Activated CD8-positive, alpha-beta memory T cell treated with anti-CD3 and anti-CD28 coated beads for 4 hours (primary cell): ENCODE data around the gene OTULIN.

Source experiments
- DNase-seq, 2 donors: peaks; one replicate each; pipeline ENCODE4 v3.0.0-alpha.2; 2020; ENCODE audit warnings: low read depth in 2 of 2

Gene OTULIN

DNA sequence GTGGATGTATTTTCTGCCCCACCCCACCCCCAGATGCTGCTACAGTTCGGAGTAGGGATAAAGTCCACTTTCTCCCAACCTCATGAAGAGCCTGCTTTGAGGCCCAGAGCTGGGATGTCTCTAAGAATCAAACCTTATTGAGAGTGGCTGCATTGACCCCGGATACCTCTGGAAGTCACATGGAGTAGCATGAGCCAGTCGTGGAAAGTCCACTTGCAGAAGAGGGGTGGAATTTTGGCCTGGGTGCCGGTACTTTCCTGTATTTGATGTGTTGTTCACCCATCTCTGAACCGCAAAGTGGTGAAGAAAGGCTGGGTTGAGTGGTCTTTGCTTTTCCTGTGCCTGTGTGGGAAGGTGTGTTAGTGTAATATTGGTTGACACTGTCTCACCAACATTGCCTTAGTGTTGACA, 3.7 kb downstream of the OTULIN start:
- peak; percentile 30 to 38 for DNase-seq

DNA sequence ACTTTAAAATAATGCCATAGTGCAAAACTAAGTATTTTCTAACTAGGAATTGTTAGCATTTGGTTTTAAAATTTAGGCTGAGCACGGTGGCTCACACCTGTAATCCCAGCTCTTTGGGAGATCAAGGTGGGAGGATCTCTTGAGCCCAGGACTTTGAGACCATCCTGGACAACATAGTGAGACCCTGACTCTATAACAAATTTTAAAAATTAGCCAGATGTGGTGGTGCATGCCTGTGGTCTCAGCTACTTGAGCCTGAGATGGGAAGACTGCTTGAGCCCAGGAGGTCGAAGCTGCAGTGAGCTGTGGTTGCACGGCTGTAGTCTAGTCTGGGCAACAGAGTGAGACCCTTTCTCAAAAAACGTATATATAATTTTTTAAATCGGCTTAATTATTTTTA, 4.9 kb downstream of the OTULIN start:
- no peak for DNase-seq

DNA sequence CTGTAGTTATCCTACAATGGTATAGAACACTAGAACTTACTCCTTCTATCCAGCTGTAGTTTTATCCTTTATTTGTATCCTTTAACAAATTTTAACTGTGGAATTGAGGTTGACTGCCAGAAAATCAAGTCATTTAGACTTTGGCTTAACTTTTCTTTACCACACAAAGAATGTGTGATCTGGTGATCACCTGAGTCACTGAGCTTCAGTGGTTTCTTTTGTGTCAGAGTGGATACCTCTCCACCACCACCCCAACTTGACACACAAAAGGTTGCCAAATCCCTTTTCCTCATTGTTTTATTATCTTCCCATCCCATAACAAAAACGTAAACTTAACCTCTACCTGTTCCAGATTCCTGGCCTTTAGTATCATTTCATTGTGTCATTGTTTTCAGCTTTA, 5.5 kb downstream of the OTULIN start:
- DNase-seq: no peak

DNA sequence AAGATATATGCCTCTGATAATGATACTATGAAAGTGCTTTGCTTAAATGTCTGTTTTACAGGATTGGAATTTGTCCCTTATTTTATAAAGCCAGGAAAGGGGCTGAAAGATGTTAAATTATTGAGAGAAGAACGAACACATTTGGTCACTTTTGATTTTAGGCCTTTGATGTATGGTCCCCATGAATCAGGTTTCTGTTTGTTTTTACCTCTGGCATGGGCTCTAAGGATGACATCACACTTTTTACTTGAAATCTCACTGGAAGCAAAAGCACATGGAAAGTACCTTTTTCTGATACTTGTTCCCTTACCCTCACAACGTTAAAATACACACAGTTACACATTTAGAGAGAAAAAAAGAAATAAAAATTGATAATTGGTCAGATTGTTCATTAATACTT, 6.9 kb downstream of the OTULIN start:
- DNase-seq: no peak

DNA sequence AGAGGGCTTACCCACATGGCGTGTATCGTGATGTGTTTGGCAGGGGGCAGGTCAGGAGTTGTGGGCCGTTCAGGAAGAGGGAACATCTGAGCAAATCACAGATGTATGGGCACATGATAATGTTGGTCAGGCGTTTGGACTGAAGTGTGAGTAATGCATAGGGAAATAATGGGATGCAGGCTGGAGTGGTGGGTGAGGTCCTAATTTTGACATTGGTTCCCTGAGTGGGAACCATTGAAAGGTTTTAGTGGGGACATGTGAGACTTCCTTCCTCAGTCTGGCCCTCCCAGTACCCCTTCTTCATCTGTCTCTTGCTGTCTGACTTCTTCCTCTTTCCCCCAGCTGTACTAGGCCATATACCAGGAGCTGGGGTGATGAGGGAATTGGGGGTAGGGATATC, 7.6 kb downstream of the OTULIN start:
- no peak for DNase-seq

DNA sequence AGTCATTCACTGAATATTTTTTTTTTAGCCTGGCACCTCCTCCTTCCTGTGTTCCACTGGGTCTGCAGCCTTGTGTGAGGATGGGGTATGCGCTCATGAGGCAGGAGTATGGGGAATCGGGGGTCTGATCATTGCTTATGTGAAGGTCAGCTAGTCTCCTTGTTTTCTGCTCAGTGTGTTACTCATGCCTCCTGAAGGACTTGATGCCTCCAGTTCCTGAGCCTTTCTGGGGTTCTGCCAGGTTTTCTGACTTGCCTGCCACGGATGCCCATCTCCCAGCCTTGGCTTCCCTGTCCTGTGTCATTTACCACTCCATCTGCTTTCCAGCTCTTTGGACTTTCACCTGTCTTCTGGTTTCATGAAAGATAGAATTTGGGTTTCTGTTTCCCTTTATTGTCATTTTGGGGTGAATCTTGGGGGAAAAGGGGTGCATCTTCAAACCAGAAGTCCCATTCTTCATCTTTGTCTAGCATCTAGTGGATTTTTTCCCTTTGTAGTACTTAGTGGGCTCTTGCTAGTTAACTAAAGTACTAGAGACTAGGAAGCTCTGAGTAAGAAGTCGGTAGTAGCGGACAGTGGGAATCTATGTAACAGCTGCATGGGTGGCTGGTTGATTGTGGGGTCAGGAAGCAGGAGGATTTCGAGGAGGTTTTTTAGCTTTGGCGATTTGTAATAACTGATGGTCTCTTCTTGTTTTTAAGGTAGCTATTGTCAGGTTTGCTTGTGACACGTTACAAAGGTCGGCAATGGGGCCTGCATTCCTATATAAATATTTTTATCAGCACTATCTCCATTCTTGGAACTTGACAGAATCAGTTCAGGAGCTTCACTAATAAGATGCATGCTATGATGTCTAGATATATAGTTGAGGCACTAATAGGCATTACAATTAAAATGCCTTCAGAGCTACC, 8.2 kb downstream of the OTULIN start:
- DNase-seq: no peak

DNA sequence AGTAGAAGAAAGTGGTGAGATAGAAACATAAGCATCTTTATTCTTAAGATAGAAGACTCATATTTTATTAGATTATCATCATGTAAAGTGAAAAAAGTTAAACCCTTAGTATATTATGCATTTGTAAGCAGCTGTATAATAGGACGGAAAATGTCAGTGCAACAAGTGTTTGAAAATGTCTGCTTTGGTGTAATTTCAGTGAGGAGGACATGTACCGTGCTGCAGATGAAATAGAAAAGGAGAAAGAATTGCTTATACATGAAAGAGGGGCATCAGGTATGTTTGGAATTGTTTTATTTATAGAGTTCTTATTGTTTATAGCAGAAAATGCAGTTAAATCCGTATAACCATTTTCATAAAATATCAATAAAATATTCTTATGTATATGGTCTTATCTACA, 8.9 kb downstream of the OTULIN start:
- DNase-seq: no peak

DNA sequence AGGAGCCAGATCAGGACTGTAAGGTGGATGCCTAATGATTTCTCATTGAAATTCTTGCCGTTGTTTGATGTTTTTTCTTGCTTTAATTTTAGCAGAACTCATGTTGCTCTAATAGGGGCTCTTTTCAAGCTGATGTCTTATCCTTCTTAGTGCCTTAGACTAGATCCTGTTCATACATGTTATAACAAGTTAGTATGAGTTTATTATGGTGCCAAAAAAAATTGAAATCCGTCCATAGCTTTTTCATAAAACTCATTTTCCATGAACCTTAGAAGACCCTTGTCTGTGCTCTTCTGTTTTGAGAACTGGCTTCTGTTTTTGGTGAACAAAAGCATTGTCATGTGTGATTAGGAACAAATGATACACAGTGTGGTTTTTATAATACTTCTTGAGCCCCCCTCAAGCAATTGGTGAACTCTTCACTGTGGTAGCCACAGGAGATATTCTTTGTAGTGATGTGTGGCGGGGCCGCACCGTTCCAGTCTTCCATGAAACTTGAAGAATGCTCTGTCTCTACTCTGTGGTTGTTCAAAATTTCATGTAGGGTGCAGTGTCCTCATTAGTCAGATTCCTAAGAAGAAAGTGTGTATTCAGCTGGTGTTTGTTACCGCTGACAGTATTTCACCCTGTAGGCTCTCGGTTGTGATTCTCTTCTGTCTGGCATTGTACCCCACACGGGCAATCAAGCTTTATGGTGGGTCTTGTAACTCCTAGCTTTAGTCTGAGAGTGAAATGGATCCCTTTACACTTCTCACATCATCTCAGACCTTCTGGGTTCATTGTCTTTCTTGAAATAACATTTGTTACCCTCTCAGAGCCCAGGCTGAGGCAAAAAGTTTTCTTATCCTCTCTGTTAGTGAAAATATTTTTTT, 10.7 kb downstream of the OTULIN start:
- no peak for DNase-seq

DNA sequence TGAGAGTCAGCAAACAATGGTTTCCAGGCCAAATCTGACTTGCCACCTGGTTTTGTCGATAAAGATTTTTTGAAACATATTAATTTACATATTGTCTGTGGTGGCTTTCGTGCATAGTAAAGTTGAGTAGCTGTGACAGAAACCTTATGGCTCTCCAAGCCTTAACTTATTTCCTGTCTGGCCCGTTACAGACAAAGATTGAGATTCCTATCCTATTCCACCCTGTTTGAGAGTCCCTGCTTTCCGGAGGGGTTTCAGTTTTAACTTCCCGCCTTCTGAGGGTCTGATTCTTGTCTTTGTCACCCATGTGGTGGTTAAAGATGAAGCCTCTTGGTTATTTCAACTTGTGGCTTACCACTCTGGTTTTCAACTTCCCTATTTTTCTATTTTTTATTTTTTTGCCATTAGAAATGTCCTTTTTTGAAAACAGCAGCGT, 11.4 kb downstream of the OTULIN start:
- DNase-seq: no peak

DNA sequence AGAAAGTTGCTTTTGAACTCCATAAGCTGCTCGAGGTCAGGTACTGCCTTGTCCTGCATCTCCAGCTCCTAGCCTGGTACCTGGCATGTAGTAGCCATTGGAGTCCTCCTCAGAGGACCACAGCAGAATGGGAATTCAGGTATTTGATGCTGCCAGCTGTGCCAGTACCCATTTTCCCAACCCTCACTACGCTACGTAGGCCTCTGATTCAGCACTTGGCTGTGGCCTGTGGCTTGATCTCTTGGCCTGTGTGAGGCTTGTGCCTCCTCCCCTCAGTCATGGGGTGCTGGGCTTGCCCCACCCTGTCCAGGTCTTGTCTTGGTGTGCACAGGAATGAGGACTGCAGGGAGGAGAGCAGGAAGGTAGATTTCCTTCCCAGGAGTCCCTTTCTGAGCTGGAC, 11.8 kb downstream of the OTULIN start:
- no peak for DNase-seq

DNA sequence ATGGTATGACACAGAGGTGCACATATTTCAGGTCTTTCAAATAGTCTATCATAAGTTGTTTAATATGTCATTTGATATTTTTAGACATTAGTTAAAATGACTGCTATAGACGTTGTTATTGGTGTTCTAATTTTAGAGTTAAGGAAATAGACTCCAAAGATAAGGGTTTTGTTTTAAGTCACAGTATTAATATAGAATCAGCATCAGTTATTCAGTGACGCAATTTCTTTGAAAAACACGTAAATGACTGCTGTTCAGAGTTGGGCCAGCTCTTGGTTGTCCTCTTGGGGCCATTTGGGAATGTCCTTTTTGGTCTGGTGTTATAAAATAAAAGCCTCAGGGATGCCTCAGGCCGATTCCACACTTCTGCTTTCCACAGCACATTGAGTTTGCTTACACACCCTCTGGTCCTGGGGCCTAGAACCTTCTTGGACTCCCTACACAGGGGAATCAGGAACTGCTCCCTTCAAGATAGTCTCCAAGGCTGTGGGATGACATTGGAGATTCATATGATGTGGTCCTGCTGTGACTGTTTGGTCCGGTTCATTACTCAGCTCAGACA, 14.3 kb downstream of the OTULIN start:
- DNase-seq: no peak

DNA sequence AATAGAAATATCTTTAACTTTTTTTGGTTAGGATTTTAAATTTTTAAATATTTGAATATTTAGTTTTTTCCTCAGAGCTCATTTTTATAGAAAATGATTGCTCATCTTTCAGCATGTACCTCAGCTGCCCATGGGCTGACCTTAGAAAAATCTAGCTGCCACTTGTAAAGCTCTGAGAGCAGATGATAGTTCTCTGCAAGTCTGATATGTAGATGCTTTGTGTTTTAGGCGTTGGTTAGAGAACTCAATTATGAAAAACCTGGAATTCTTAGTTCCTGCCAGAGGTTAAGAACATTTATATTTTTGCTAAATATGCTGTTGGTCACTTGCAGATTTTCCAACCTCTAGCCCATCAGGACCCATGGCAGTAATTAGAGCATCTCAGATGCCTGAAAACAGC, 15.1 kb downstream of the OTULIN start:
- DNase-seq: no peak

DNA sequence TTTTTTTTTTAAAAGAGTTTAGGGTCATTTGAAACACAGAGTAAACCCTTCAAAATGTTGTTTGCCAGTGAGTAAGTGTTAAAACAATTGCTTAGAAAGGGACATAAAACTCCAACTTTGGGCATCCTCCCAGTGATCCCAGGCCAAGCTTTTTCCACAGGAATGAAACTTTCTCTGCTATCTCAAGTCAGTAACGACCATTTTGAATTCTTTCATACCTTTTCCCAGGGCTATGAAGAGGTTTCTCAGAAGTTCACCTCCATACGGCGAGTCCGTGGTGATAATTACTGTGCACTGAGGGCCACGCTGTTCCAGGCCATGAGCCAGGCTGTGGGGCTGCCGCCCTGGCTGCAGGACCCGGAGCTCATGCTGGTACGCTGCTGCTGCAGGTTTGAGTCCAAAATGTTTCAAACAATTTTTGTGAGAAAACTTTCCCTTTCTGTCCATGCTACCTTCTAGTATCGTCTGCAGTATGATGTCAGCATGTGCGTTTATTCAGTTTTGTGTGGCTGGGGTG, 16.8 kb downstream of the OTULIN start:
- DNase-seq: no peak

DNA sequence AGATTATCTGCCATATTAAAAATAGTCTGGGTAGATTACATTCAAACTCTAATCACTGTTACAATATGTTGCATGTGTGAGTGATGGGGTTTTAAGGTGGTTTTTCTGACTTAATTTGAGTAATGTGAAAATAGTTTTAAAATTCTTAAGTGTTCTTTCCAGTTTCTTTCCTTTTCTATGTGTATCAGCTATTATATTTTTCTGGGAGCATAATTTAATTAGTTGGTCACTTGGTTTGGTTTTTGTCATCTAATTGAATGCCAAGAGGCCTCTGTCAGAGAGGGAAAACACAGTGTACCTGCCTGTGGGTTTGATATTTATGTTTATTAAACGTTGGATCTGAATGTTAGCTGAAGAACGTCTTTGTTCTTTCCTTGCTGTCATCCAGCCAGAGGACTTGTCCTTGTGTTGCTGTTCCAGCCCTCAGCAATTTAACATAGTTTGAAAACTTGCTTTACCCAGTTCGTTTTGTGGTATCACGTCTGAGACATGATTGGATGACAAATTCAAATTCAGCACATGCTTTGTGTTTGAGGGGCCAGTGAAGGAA, 19.5 kb downstream of the OTULIN start:
- no peak for DNase-seq

DNA sequence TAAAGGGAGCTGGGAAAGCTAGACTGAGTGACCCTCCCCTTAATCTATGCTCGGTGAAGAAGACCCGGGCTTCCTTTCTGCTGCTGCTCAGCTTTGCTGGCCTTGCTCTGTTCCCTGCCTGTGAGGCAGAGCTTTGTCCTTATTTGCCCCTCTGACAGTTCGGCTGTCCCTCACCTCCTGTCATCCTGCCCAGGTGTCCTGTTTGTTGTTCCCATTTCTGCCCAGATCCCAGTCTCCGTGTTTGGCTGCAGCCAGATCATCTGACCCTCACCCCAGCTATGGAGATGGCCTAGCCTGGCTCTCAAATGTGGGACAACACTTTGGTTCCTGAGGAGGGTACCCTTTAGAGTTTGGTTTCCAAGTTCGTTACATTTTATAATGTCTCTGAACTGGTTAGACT, 20.2 kb downstream of the OTULIN start:
- no peak for DNase-seq

DNA sequence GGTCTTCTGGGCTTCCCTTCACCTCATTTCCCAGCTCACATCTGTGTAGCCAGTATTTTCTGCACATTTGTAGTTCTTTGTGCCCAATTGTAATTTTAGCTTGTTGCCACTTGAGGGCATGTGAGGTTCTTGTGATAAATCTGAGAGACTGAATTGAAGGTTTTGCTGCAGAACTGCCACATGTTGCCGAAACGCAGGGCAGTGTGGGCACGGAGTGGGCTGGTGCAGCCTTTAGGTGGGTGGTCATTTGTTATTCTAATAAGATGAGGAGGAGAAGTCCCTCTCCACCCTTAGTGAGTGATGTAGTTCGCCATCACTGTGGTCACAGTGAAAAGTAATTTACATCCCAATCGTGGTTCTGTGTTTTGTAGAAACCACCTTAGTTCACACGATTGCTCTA, 21.2 kb downstream of the OTULIN start:
- peak in 1 of 2 donors; percentile 30 for DNase-seq

DNA sequence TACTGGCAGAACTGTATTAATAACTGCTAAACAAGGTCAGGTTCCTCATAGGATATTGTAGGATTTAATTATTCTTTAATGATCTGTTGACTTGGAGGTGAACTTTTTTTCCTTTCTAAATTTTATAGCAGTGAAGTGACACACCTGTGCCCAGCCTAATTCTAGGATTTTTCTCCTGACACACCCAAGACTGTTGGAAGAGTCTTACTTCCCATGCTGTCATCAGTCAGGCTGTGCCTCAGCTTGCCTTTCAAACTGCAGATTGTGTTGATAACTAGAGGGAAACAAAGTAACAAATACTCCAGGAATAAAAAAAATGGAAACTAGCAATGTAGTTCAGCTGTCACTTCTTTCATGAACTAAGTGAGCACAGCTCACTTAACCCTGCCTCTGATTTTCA, 22.0 kb downstream of the OTULIN start:
- DNase-seq: no peak

DNA sequence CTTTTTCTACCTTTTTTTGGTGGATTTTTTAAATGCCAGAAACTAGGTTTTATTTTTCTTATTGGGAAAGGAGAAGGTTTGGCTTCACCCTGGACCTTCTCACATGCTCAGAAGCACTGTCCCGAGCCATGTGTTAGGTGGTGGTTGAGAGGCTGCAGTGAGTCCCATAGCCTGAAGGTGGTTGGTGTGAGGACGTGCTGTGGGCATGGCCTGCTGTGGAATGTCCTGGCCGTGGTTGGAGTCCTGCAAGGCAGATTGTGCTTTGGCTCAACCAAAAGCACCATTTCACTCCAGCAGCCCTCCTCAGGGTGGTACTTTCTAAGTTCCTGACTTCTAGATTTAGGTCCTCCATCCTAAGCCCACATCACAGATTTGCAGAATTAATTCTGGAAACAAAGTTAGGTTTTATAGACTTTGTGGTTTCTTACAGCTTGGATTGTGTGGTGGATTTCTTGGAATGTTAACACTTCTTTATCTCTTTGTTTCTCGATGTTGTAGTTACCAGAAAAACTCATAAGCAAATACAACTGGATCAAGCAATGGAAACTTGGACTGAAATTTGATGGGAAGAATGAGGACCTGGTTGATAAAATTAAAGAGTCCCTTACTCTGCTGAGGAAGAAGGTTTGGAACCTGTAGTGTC, 22.6 kb downstream of the OTULIN start:
- DNase-seq: no peak

DNA sequence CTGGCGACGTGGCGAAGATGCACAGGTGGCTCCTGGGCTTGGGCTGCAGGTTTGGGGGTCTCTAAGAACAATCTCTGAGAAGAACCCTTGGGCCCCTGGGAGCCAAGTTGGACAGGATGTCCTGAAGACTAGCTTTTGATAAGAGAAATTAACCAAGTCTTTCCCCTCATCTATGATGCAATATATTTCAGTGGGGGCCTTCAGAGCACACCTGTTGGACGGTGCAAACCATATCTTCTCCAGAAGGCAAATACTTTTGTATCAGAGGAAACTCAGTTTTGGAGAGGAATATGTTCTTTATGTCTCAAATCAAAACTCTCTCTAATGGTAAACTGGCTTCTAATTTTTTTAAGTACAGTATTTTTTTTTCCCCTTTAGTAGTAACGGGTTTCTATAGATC, 28.6 kb downstream of the OTULIN start:
- DNase-seq: no peak

DNA sequence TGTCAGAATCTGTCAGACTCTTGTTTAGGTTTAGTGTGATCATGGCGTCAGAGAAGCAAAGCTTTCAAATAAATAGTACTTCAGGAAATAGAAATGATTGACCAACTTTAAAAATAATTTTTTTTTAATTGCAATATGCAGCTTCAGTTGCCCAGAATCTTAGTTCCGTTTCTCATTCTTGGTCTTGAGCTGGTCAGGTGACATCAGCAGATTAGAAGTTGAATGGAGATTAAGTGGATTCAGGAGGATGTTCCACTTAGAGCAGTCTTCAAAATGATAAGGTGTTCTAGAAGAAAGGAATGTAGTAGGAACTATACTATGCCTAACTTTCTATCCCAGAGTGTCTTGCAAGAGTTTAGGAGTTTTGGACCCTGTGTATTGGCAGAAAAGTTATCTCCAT, 30.6 kb downstream of the OTULIN start:
- no peak for DNase-seq

DNA sequence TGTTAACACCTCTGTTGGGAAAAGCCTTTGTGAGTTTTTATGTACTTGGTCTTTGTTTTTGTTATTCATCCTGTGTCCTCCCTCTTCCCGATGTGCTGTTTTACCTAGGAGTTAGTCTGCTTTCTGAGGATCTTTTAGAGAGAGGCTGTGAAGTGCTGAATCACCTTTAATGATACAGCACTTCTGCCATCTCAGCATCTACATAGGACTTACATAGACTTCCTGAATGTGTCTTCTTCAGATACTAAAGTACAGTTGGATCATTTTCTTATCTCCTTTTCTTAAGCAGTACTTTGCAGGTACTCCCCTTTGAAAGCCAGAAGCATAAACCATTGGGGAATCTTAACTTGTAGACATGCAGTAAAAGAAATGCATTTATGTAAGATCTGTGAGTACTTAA, 31.5 kb downstream of the OTULIN start:
- DNase-seq: no peak

DNA sequence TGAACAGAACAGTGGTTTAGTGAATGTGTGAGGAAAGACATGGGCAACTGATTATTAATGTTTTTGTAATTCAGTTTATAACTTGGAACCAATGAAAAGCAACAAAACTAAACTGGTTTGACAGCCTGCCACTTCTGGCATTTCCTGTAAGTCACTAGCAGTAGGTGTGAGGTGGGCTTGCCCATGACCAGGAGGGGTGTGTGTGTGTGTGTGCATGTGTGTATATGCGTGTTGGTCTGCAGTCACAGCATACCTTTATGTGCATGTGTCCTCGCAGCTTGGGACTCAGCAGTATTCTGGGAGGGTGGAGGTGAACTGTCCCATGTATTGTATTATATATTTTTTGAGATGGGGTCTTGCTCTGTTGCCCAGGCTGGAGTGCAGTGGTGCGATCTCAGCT, 32.3 kb downstream of the OTULIN start:
- DNase-seq: no peak
